CD4-positive, alpha-beta T cell treated with Interleukin-6 for 4 hours (primary cell): ENCODE results near the gene KCP.

Experiments used
- DNase-seq: peaks from one replicate; pipeline ENCODE4 v3.0.0-alpha.2; 2020; ENCODE audit warnings: mixed read lengths

The KCP gene

GRCh38 chr7:128852537-128853254 is 57.8 kb downstream of the KCP start:
- no peak for DNase-seq

GRCh38 chr7:128849804-128850490 is 60.6 kb downstream of the KCP start:
- no peak for DNase-seq

GRCh38 chr7:128849156-128849515 is 61.4 kb downstream of the KCP start:
- no peak for DNase-seq

- DNase-seq, result no peak
Measured at GRCh38 chr7:128848289-128849155, 62.0 kb downstream of the KCP start.

GRCh38 chr7:128847721-128848211 is 62.7 kb downstream of the KCP start:
- DNase-seq, result no peak

GRCh38 chr7:128846781-128847444 is 63.6 kb downstream of the KCP start:
- no peak for DNase-seq

- DNase-seq, result no peak
Measured at GRCh38 chr7:128845987-128846386, 64.5 kb downstream of the KCP start.

- no peak for DNase-seq
Measured at GRCh38 chr7:128845475-128845874, 65.0 kb downstream of the KCP start.

GRCh38 chr7:128844777-128845311 is 65.7 kb downstream of the KCP start:
- DNase-seq, result no peak

- DNase-seq, result no peak
Measured at GRCh38 chr7:128843938-128844621, 66.4 kb downstream of the KCP start.

GRCh38 chr7:128842674-128843641 is 67.6 kb downstream of the KCP start:
- DNase-seq, result no peak

- peak; percentile 69 for DNase-seq
Measured at GRCh38 chr7:128841921-128842673, 68.4 kb downstream of the KCP start.

GRCh38 chr7:128841171-128841690 is 69.3 kb downstream of the KCP start:
- DNase-seq, result no peak

GRCh38 chr7:128840326-128841170 is 70.0 kb downstream of the KCP start:
- DNase-seq, result no peak

GRCh38 chr7:128839751-128840177 is 70.7 kb downstream of the KCP start:
- no peak for DNase-seq

- DNase-seq, result no peak
Measured at GRCh38 chr7:128838981-128839731, 71.4 kb downstream of the KCP start.

- DNase-seq, result no peak
Measured at GRCh38 chr7:128838109-128838779, 72.3 kb downstream of the KCP start.
